Adrenal gland (tissue), 12 donors: ENCODE measurements around the gene CXXC1. TPM values are rescaled to one million over a fixed set of nuclear protein-coding genes. Genes with fewer than 3 reads are reported as not detected.
"Not testable (repeated sequence)": the region's sequence is repeated elsewhere in the genome, so short reads cannot be mapped to it uniquely, and the experiment has no call there.

Experiments
- DNase-seq, 7 donors: peaks; one replicate each; pipeline ENCODE4 v3.0.0-alpha.2; 2019 to 2020
- H3K27ac ChIP-seq, 5 donors: fragments of 200-600 bp; sonication (generic) in 4 of 5; 1 replicate in 3 of 5; 2 replicates in 2 of 5; pipeline versions ENCODE4 v1.5.1 to v1.8.0; 2016 to 2020; ENCODE audit warnings: mild to moderate bottlenecking in 1 of 5
- H3K27me3 ChIP-seq: fragments of 200-600 bp; 2 replicates; pipeline ENCODE4 v1.8.0; 2021
- H3K36me3 ChIP-seq, 2 donors: fragments of 200-600 bp; replicated peaks in 1 of 2; 1 replicate in 1 of 2; 2 replicates in 1 of 2; pipeline versions ENCODE4 v1.5.1 to v1.8.0; 2018 to 2022
- H3K4me1 ChIP-seq, 2 donors: fragments of 200-600 bp; replicated peaks in 1 of 2; 1 replicate in 1 of 2; 2 replicates in 1 of 2; pipeline versions ENCODE4 v1.5.1 to v1.8.0; 2018 to 2021
- H3K4me3 ChIP-seq, 4 donors: fragments of 200-600 bp; sonication (generic) in 3 of 4; one replicate each; pipeline ENCODE4 v1.5.1; 2016 to 2018
- H3K9me3 ChIP-seq, 3 donors: fragments of 200-600 bp; sonication (generic) in 1 of 3; replicated peaks in 1 of 3; 1 replicate in 2 of 3; 2 replicates in 1 of 3; pipeline versions ENCODE4 v1.5.1 to v1.8.0; 2016 to 2021
- CTCF ChIP-seq, 6 experiments: fragments of 450-650 bp in 4 of 6; fragments of 200-600 bp in 2 of 6; sonication (generic) in 1 of 6; IDR thresholded peaks; 1 replicate in 5 of 6; 2 replicates in 1 of 6; pipeline versions ENCODE4 v1.5.1 to v1.8.0; 2016 to 2021; ENCODE audit warnings: antibody characterized with exemption in 6 of 6, mild to moderate bottlenecking in 2 of 6, moderate library complexity in 1 of 6
- POLR2A ChIP-seq, 2 donors: fragments of 450-650 bp; IDR thresholded peaks; one replicate each; pipeline ENCODE4 v1.6.1; 2017; ENCODE audit warnings: antibody characterized with exemption in 2 of 2, mild to moderate bottlenecking in 2 of 2, moderate library complexity in 1 of 2
- WGBS, 4 donors: extraction: QIAGEN DNeasy Blood & Tissue Kit in 2 of 4; methylation state at CpG; one replicate each; pipeline versions ENCODE4 v1.1.5 to v1.1.7; 2013 to 2017; 5-methylcytosine and 5-hydroxymethylcytosine counted together
- intact Hi-C, 2 donors: fragments of 100-400 bp; cut with DNase I; formaldehyde crosslinking; loops; one replicate each; pipeline versions ENCODE4 v1.14.1 to v1.15.0; 2022 to 2023
- polyA plus RNA-seq, 3 donors: library from polyadenylated mRNA; stranded (reverse); fragments of 200-250 nt in 2 of 3; fragments of 350-450 nt in 1 of 3; fragmentation: Illumina TruSeq in 1 of 3; extraction: RNeasy Lipid Tissue Mini Kit (QIAGEN cat#74804) in 1 of 3; gene quantifications; one replicate each; pipeline ENCODE4 v1.2.3, GENCODE V29; 2013 to 2014
- total RNA-seq, 9 donors: library from RNA; depleted of rRNA in 4 of 9; stranded (reverse); fragments of >200 nt in 4 of 9; fragments of 120-200 nt in 1 of 9; fragmentation: NEBNext Ultra II Directional in 1 of 9; extraction: Animal tissue kit (Norgen Biotek cat#: 25700) in 1 of 9; gene quantifications; one replicate each; pipeline versions ENCODE4 v1.1.0 to v1.2.4, GENCODE V29; 2013 to 2023
- donor health status: healthy with polysubstance abuse.
- donor health status: Bipolar disorder and iron deficiency.
- donor health status: DM: yes; HTN: yes; CAD: no.
- donor health status: DM: no; HTN: no; CAD: no.
- donor health status: DM: no; HTN: no; CAD: no.
- donor health status: DM: yes; HTN: yes; CAD: no.

The CXXC1 gene
- total and polyA plus RNA-seq, 12 donors: 25.2 to 295 (median 66.2) TPM

- Histone ChIP-seq H3K4me1 (peaks cover 5 to 7% of the 10 kb centered on the region in 2 donors), H3K36me3 (no peaks in the 10 kb centered on the region), H3K4me3 (peak overlapping the region in 2 of 4 donors; percentile 5 to 58), H3K27me3 (peaks cover 3% of the 10 kb centered on the region), H3K27ac (peak overlapping the region in 1 of 5 donors; percentile 11), H3K9me3 (no peaks in the 10 kb centered on the region)
- no peak for TF ChIP-seq CTCF (IDR thresholded peaks at IDR 0.05)
- TF ChIP-seq POLR2A (IDR thresholded peaks at IDR 0.05): no peak
- peak; percentile 83 to 94 (median 88) for DNase-seq
- intact Hi-C loops: no loop called here
- 10 to 14% (median 11%) methylated on average over 17 to 28 of the region's 28 CpGs for WGBS, 4 donors
These were observed 10.3 kb upstream of the CXXC1 start for GRCh38 chr18:50297621-50298442.

GRCh38 chr18:50293039-50293438 lies 5.5 kb upstream of the CXXC1 start:
- intact Hi-C loops: no loop called here
- Histone ChIP-seq H3K27me3 (no peaks in the 10 kb centered on the region), H3K27ac (no peak overlapping the region), H3K9me3 (no peaks in the 10 kb centered on the region), H3K4me3 (no peak overlapping the region), H3K4me1 (peaks cover under 1 to 6% of the 10 kb centered on the region in 2 donors), H3K36me3 (no peaks in the 10 kb centered on the region)
- TF ChIP-seq CTCF (IDR thresholded peaks at IDR 0.05) (no peak), POLR2A (IDR thresholded peaks at IDR 0.05) (no peak)
- WGBS, 4 donors: 83 to 94% (median 85%) methylated on average over 1 of the region's 1 CpG
- DNase-seq: no peak

- Histone ChIP-seq H3K27ac (no peak overlapping the region), H3K4me3 (no peak overlapping the region), H3K4me1 (peaks cover 0 to 5% of the 10 kb centered on the region in 2 donors), H3K9me3 (no peaks in the 10 kb centered on the region), H3K27me3 (no peaks in the 10 kb centered on the region), H3K36me3 (peaks cover 0 to 8% of the 10 kb centered on the region in 2 donors)
- 74 to 80% (median 78%) methylated on average over 4 of the region's 4 CpGs for WGBS, 4 donors
- TF ChIP-seq POLR2A (IDR thresholded peaks at IDR 0.05) (no peak), CTCF (IDR thresholded peaks at IDR 0.05) (no peak)
- intact Hi-C loops: no loop called here
- no peak for DNase-seq
These were observed 1.6 kb upstream of the CXXC1 start for GRCh38 chr18:50289108-50289443.

GRCh38 chr18:50288348-50289107 lies 1.0 kb upstream of the CXXC1 start:
- Histone ChIP-seq H3K36me3 (peaks cover 0 to 14% of the 10 kb centered on the region in 2 donors), H3K27ac (peak overlapping the region in 4 of 5 donors; percentile 82 to 94 (median 88)), H3K4me3 (peak overlapping the region in 2 of 4 donors; percentile 81 to 86)
- intact Hi-C loops, H3K4me1 ChIP-seq, H3K27me3 ChIP-seq, H3K9me3 ChIP-seq, DNase-seq: not testable (repeated sequence)
- WGBS, 4 donors: 75 to 78% (median 77%) methylated on average over 21 of the region's 21 CpGs
